GM12875 (cell line): Measurements from ENCODE around the gene ARHGAP42.
"Not testable (repeated sequence)": the region's sequence is repeated elsewhere in the genome, so short reads cannot be mapped to it uniquely, and the experiment has no call there.

ENCODE experiments used
- H3K4me3 ChIP-seq: one replicate; pipeline ENCODE4 v1.5.1; 2011; ENCODE audit warnings: low read depth, low read length, control low read depth
- CTCF ChIP-seq: IDR thresholded peaks from 2 replicates; pipeline ENCODE4 v1.5.1; 2011; ENCODE audit warnings: low read depth, mild to moderate bottlenecking, control low read depth, inconsistent platforms, low read length, moderate library complexity, borderline replicate concordance; ENCODE audit not compliant: insufficient read depth

ARHGAP42 gene

DNA sequence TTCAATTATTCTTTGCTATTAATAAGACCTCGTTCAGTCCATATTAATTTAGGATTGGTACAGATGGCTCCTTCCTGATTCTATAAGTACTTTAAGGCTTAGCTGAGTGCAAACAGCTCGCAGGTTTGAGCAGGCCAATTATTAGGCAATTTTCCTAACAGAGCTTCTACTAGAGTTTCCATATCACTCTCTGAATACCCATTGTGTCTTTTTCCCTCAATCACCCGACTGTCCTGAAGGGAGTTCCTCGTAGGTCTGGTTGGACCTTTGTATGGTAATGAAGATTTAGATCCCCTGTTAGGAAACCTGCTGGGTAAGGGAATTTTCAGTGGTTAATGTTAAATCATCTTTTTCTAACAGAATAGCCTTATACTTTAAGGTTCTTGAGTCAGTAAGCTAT is 61.1 kb downstream of the ARHGAP42 start:
- no peak overlapping the region for H3K4me3 ChIP-seq
- no peak for TF ChIP-seq CTCF

- H3K4me3 ChIP-seq: not testable (repeated sequence)
Measured at GRCh38 chr11:100749887-100750565, 62.9 kb downstream of the ARHGAP42 start.

- not testable (repeated sequence) for H3K4me3 ChIP-seq
Measured at GRCh38 chr11:100750566-100750891, 63.4 kb downstream of the ARHGAP42 start.

DNA sequence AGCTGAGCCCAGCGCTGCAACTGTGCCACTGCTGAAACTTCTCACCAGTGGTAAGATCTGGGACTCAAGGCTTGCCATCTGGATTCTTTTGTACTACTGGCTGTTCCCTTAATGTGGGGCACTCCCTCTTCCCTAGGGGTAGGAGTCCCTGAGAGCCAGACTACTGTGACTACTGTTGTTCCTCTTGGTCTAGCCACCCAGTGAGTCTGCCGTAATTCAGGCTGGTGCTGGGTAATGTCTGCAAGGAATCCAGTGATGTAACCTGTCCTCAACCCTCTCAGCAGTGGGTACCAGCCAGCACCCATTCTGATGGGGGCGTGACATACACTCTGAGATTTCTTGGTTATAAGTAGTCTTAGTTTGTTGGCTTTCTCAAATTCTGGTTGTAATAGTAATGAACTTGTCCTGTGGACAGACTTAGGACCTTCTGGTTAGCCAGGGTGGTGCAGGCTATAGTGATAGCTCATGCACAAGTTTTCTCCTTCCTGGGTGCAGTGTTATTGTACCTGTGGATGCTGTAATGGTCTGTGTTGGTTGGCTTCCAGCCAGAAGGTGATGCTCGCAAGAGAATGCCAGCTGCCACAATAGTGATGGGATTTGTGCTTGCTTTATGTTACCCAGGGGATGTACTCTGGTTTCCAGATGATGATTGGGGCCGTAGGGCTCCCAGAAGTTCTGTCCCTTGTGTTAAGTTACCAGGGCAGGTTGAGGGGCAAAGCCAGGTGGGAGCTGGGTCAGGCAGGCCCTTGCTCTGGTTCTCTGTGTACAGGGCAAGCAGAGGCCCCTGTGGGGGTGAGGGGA is 65.5 kb downstream of the ARHGAP42 start:
- no peak for TF ChIP-seq CTCF

DNA sequence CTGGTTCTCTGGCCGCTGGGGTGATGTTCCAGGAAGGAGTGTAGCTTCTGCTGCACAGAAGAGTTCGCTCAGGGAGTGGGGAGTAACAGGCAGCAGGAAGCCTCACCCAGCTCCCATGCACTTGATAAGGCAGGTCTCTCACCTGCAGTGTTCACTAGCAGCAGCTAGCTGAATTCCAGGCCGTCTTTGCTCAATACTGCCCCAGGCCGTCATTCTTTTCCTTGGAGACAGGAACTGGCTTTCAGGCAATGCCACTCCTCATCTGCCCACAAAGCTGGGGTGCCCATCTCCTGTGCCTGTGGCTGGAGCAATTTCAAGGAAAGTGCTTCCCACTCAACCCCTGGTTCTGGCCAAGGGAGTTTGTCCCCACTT is 66.1 kb downstream of the ARHGAP42 start:
- no peak for TF ChIP-seq CTCF
- H3K4me3 ChIP-seq: no peak overlapping the region

More for the DNA sequence above, 65.5 kb downstream of the ARHGAP42 start:
- H3K4me3 ChIP-seq: no peak overlapping the region

DNA sequence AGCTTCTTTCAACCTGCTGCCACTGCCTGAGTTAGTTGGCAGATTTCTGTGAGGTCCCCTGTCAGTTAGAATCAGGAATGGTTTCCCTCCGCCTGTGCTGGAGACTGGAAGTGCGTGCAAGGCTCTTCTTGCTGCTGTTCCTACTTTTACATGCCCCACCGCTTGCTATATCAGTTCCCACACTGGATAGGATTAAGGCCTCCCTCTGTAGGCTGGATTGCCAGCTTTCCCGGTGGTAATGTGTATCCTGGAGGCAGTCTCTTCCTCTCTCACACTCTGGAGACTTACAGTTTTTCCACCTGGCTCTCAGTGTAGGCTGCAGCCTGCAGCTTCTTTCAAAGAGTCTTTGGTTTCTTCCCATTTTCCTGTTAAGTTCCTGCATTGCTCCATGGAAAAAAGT is 66.5 kb downstream of the ARHGAP42 start:
- no peak overlapping the region for H3K4me3 ChIP-seq
- no peak for TF ChIP-seq CTCF

DNA sequence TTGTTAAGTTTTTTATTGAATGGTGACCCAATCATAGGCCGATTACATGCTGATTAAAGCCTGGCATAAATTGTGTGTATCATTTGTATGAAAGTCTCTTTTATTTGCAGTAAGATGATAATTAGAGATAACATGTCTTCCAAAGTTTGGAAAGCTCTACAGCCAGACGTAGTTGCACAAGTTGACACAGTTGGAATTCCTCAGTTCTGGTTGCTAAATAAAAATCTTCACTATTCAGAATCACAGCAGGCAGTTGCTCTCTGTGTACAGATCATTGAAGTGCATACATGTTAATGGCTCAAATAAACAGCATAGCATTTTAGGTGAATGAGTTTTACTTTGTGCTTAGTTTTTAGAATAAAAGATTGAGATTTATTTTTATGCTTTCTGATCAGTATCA is 69.5 kb downstream of the ARHGAP42 start:
- TF ChIP-seq CTCF: no peak
- no peak overlapping the region for H3K4me3 ChIP-seq

- H3K4me3 ChIP-seq: no peak overlapping the region
- no peak for TF ChIP-seq CTCF
Measured at GRCh38 chr11:100757646-100758045, 70.6 kb downstream of the ARHGAP42 start.
